Common myeloid progenitor, CD34-positive (primary cell): ENCODE data around the gene COL26A1.
"Not testable (repeated sequence)": the region's sequence is repeated elsewhere in the genome, so short reads cannot be mapped to it uniquely, and the experiment has no call there.

ENCODE experiments used
- CTCF ChIA-PET: fragments of 350-600 bp; sonication (Branson Sonifier 250); formaldehyde crosslinking; loops from one replicate; lab custom pipeline; 2021; ENCODE audit warnings: antibody characterized with exemption; lab: Charles Lee
- POLR2A ChIA-PET: fragments of 350-600 bp; sonication (Branson Sonifier 250); formaldehyde crosslinking; loops from one replicate; lab custom pipeline; 2021; ENCODE audit warnings: antibody characterized with exemption; lab: Charles Lee
- DNase-seq, 3 donors: peaks; one replicate each; pipeline versions ENCODE4 v3.0.0 to v3.0.0-alpha.2; 2013
- H3K27ac ChIP-seq, 2 experiments: 1 replicate in 1 of 2; 2 replicates in 1 of 2; pipeline ENCODE4 v1.7.0; 2013; ENCODE audit warnings: inconsistent platforms in 2 of 2, low read length in 2 of 2, mild to moderate bottlenecking in 2 of 2, low read depth in 1 of 2, moderate library complexity in 1 of 2; ENCODE audit not compliant: severe bottlenecking in 2 of 2, insufficient read depth in 1 of 2, poor library complexity in 1 of 2
- H3K27me3 ChIP-seq, 5 experiments: replicated peaks in 2 of 5; 1 replicate in 3 of 5; 2 replicates in 2 of 5; pipeline versions ENCODE4 v1.6.1 to v1.7.0; 2013; ENCODE audit warnings: low read length in 4 of 5, mild to moderate bottlenecking in 2 of 5, moderate library complexity in 2 of 5, inconsistent platforms in 1 of 5; ENCODE audit not compliant: insufficient read depth in 5 of 5, control insufficient read depth in 4 of 5
- H3K36me3 ChIP-seq, 4 experiments: 1 replicate in 2 of 4; 2 replicates in 2 of 4; pipeline versions ENCODE4 v1.6.1 to v1.7.0; 2013; ENCODE audit warnings: low read length in 3 of 4, control low read depth in 1 of 4, mild to moderate bottlenecking in 1 of 4; ENCODE audit not compliant: control insufficient read depth in 4 of 4, insufficient read depth in 4 of 4
- H3K4me1 ChIP-seq, 4 experiments: 1 replicate in 3 of 4; 2 replicates in 1 of 4; pipeline versions ENCODE4 v1.6.1 to v1.7.1; 2013; ENCODE audit warnings: low read length in 3 of 4, mild to moderate bottlenecking in 3 of 4, control low read depth in 1 of 4, inconsistent platforms in 1 of 4, moderate library complexity in 1 of 4; ENCODE audit not compliant: control insufficient read depth in 4 of 4, insufficient read depth in 4 of 4; ENCODE audit errors: control extremely low read depth in 1 of 4
- H3K4me3 ChIP-seq, 7 experiments: 1 replicate in 4 of 7; 2 replicates in 3 of 7; pipeline versions ENCODE4 v1.5.1 to v1.7.0; 2013; ENCODE audit warnings: mild to moderate bottlenecking in 7 of 7, low read length in 6 of 7, moderate library complexity in 6 of 7, inconsistent platforms in 2 of 7, low read depth in 2 of 7, control low read depth in 1 of 7; ENCODE audit not compliant: insufficient read depth in 4 of 7, control insufficient read depth in 1 of 7; ENCODE audit errors: extremely low read depth in 1 of 7
- H3K9me3 ChIP-seq, 5 experiments: 1 replicate in 4 of 5; 2 replicates in 1 of 5; pipeline versions ENCODE4 v1.6.1 to v1.7.1; 2013; ENCODE audit warnings: low read length in 4 of 5, mild to moderate bottlenecking in 2 of 5, inconsistent platforms in 1 of 5, low read depth in 1 of 5, moderate library complexity in 1 of 5; ENCODE audit not compliant: control insufficient read depth in 4 of 5, insufficient read depth in 2 of 5; ENCODE audit errors: control extremely low read depth in 1 of 5
- WGBS: methylation state at CpG from one replicate; pipeline ENCODE4 v1.1.5; 2013; ENCODE audit not compliant: insufficient coverage; 5-methylcytosine and 5-hydroxymethylcytosine counted together

COL26A1 gene

DNA sequence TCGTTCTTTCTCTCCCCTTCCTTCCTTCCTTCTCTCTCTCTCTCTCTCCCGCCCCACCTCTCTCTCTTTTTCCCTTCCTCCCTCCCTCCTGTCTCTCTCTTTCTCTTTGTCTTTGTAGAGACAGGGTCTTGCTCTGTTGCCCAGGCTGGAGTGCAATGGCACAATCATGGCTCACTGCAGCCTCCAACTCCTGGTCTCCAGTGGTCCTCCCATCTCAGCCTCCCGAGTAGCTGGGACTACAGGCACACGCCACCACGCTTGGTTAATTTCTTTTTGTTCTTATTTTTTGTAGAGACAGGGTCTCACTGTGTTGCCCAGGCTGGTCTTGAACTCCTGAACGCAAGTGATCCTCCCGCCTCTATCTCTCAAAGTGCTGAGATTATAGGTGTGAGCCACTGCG is 71.5 kb downstream of the COL26A1 start:
- DNase-seq, H3K9me3 ChIP-seq, H3K4me3 ChIP-seq, POLR2A ChIA-PET, H3K27me3 ChIP-seq, H3K4me1 ChIP-seq, CTCF ChIA-PET, H3K36me3 ChIP-seq, H3K27ac ChIP-seq: not testable (repeated sequence)
- 100% methylated on average over 6 of the region's 8 CpGs for WGBS

- no peak overlapping the region for H3K4me3 ChIP-seq
- 88% methylated on average over 19 of the region's 22 CpGs for WGBS
- no peaks in the 10 kb centered on the region for H3K9me3 ChIP-seq
- H3K4me1 ChIP-seq, result no peaks in the 10 kb centered on the region
- peaks cover 0 to 8% (median 0%) of the 10 kb centered on the region in 5 experiments for H3K27me3 ChIP-seq
- H3K36me3 ChIP-seq, result no peaks in the 10 kb centered on the region
- ChIA-PET CTCF (no interaction called here), POLR2A (no interaction called here)
- H3K27ac ChIP-seq, result no peak overlapping the region
- DNase-seq, result no peak
Observed at GRCh38 chr7:101435461-101436220, 73.0 kb downstream of the COL26A1 start.

DNA sequence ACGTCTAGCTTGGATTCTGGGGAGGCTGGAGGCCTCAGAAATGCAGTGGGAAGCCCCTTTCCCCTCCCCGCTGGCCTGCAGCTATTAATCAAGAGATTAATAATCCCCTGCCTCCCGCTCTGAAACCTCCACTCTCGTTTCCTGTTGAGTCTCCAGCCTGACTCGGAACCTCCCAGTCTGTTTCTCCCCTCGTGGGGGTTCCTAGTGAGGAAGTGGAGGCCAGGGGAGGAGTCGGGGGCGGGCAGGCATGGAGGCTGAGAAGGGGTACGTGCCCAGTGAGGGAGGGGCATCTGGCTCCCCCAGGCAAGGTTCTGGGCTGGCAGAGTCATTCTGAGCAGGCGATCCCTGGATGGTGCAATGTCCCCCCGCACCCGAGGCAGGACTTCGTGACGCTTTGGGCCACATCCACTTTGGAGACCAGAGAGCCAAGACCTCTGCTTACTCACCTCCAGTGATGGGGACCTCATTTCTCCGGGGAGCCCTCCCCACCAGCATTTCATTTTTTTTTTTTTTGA is 73.6 kb downstream of the COL26A1 start:
- DNase-seq, result peak in 2 of 3 donors; percentile 25 to 32
- CTCF ChIA-PET, result interaction anchor here (1.7 to 5.1 kb wide), 3 partner anchors 21 to 72 kb away, joined by 4 to 25 read pairs (median 6); no protein-coding TSS in a partner anchor
- H3K9me3 ChIP-seq, result no peaks in the 10 kb centered on the region
- POLR2A ChIA-PET, result no interaction called here
- no peaks in the 10 kb centered on the region for H3K36me3 ChIP-seq
- no peaks in the 10 kb centered on the region for H3K4me1 ChIP-seq
- no peak overlapping the region for H3K27ac ChIP-seq
- H3K27me3 ChIP-seq, result peaks cover 0 to 8% (median 0%) of the 10 kb centered on the region in 5 experiments
- 56% methylated on average over 10 of the region's 15 CpGs for WGBS
- no peak overlapping the region for H3K4me3 ChIP-seq

GRCh38 chr7:101436857-101437576 is 74.3 kb downstream of the COL26A1 start:
- no peak overlapping the region for H3K27ac ChIP-seq
- WGBS, result 82% methylated on average over 15 of the region's 19 CpGs
- peaks cover 0 to 8% (median 0%) of the 10 kb centered on the region in 5 experiments for H3K27me3 ChIP-seq
- no peaks in the 10 kb centered on the region for H3K36me3 ChIP-seq
- no peak for DNase-seq
- no peaks in the 10 kb centered on the region for H3K9me3 ChIP-seq
- no peak overlapping the region for H3K4me3 ChIP-seq
- no peaks in the 10 kb centered on the region for H3K4me1 ChIP-seq
- ChIA-PET CTCF (interaction anchor here (1.2 to 5.1 kb wide), 4 partner anchors 21 to 72 kb away, joined by 4 to 25 read pairs (median 5); no protein-coding TSS in a partner anchor), POLR2A (no interaction called here)

DNA sequence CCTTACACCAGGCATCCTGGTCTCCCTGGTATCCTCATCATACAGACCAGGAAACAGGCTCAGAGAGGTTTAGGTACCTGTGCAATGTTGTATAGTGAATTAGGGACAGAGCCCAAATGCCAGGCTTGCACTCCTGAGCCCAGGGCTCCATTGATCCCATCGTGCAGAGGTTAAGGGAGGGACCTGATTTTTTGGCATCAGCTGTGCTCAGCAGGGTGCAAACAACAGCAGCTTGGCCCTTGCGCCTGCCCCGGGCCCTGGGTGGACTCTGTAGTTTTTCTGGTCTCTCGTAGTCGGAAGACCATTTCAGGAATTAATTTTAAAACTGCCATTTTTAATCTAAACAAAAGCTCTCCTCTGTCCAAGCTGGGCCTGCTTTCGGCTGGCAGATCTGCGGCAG is 79.2 kb downstream of the COL26A1 start:
- Histone ChIP-seq H3K4me3 (no peak overlapping the region), H3K4me1 (peaks cover 0 to 4% (median under 1%) of the 10 kb centered on the region in 4 experiments), H3K9me3 (no peaks in the 10 kb centered on the region), H3K27ac (no peak overlapping the region), H3K27me3 (peaks cover 0 to 2% (median 0%) of the 10 kb centered on the region in 5 experiments), H3K36me3 (no peaks in the 10 kb centered on the region)
- no peak for DNase-seq
- ChIA-PET POLR2A (no interaction called here), CTCF (interaction anchor here (0.6 to 2.9 kb wide), 3 partner anchors 16 to 80 kb away, joined by 3 to 12 read pairs (median 6); partner anchors contain the start of gene COL26A1)
- 88% methylated on average over 6 of the region's 7 CpGs for WGBS

DNA sequence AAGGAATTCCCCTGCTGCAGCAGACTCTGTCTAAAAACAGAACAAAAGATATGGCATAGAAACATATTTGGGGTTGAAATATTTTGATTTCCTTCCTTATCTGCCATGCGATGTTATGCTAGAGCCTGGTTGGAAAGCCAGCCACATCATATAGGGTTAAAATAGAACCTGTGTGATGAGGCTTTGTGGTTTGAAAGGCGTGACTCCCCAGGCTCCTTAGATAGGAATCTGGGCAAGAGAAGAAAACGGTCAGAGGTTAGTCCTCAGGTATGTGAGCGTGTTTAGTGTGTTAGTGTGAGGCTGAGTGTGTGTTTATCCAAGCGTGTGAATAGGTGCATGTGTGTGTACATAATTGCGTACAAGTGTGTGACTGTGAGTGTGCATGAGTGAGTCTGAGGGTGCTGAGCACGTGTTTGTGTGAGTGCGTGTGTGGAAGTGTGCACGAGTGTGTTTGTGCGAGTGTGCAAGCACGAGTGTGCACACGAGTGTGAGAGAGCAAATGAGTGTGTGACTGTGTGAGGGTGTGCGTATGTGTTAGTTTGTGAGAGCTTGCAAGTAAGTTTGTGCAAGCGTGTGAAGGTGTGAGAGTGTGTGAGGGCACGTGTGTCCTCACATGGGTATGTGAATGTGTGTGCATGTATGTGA is 79.9 kb downstream of the COL26A1 start:
- peaks cover 0 to 4% (median under 1%) of the 10 kb centered on the region in 4 experiments for H3K4me1 ChIP-seq
- H3K36me3 ChIP-seq, result no peaks in the 10 kb centered on the region
- no peak for DNase-seq
- 86% methylated on average over 12 of the region's 15 CpGs for WGBS
- H3K27ac ChIP-seq, result no peak overlapping the region
- ChIA-PET POLR2A (no interaction called here), CTCF (interaction anchor here (0.6 kb wide), 1 partner anchor 16 kb away, joined by 3 read pairs; no protein-coding TSS in a partner anchor)
- H3K9me3 ChIP-seq, result no peaks in the 10 kb centered on the region
- peaks cover 0 to 2% (median 0%) of the 10 kb centered on the region in 5 experiments for H3K27me3 ChIP-seq
- H3K4me3 ChIP-seq, result no peak overlapping the region
